Measurements from ENCODE around the gene OR6X1.

The OR6X1 gene

GRCh38 chr11:123754101-123754568, at the start of gene OR6X1:
OR6X1 (minus strand) TSS chr11:123754518; CDS start chr11:123754518, 0 bp downstream.
- DNase-seq, result no peak

- no peak for DNase-seq
Observed at GRCh38 chr11:123801765-123802164, 47.4 kb upstream of the OR6X1 start.

- DNase-seq, result no peak
Observed at GRCh38 chr11:123800036-123800435, 45.7 kb upstream of the OR6X1 start.

GRCh38 chr11:123799438-123799837, 45.1 kb upstream of the OR6X1 start:
- no peak for DNase-seq

GRCh38 chr11:123798513-123799252, 44.4 kb upstream of the OR6X1 start:
- no peak for DNase-seq

GRCh38 chr11:123798079-123798478, 43.8 kb upstream of the OR6X1 start:
- DNase-seq, result no peak

GRCh38 chr11:123797541-123797940, 43.2 kb upstream of the OR6X1 start:
- no peak for DNase-seq

GRCh38 chr11:123797114-123797513, 42.8 kb upstream of the OR6X1 start:
- DNase-seq, result no peak

- DNase-seq, result no peak
Observed at GRCh38 chr11:123796226-123796625, 41.9 kb upstream of the OR6X1 start.

GRCh38 chr11:123783536-123783935, 29.2 kb upstream of the OR6X1 start:
- no peak for DNase-seq

GRCh38 chr11:123778511-123778910, 24.2 kb upstream of the OR6X1 start:
- no peak for DNase-seq

GRCh38 chr11:123775715-123776549, 21.6 kb upstream of the OR6X1 start:
- no peak for DNase-seq

GRCh38 chr11:123775289-123775688, 21.0 kb upstream of the OR6X1 start:
- DNase-seq, result no peak

GRCh38 chr11:123773959-123774358, 19.6 kb upstream of the OR6X1 start:
- DNase-seq, result no peak

GRCh38 chr11:123773026-123773425, 18.7 kb upstream of the OR6X1 start:
- no peak for DNase-seq

- DNase-seq, result no peak
Observed at GRCh38 chr11:123771664-123772063, 17.3 kb upstream of the OR6X1 start.

GRCh38 chr11:123770712-123771111, 16.4 kb upstream of the OR6X1 start:
- DNase-seq, result no peak

GRCh38 chr11:123765601-123766000, 11.3 kb upstream of the OR6X1 start:
- DNase-seq, result no peak

- DNase-seq, result no peak
Observed at GRCh38 chr11:123762422-123762821, 8.1 kb upstream of the OR6X1 start.

GRCh38 chr11:123760894-123761293, 6.6 kb upstream of the OR6X1 start:
- no peak for DNase-seq

- DNase-seq, result no peak
Observed at GRCh38 chr11:123757976-123758375, 3.7 kb upstream of the OR6X1 start.

GRCh38 chr11:123755813-123756212, 1.5 kb upstream of the OR6X1 start:
- no peak for DNase-seq

- no peak for DNase-seq
Observed at GRCh38 chr11:123755344-123755743, 1.0 kb upstream of the OR6X1 start.

- DNase-seq, result no peak
Observed at GRCh38 chr11:123753110-123753509, 1.2 kb downstream of the OR6X1 start.

Data from NCI-H510A (cell line).